Left lung (tissue), 10 donors: ENCODE measurements around the gene NCAPG2. TPM values are rescaled to one million over a fixed set of nuclear protein-coding genes. Genes with fewer than 3 reads are reported as not detected.

ENCODE experiments used
- ATAC-seq: fragments of 200-7000 bp; cut with Tn5 transposase; one replicate; pipeline ENCODE4 v1.9.1; 2020; ENCODE audit warnings: moderate library complexity
- DNase-seq, 4 donors: peaks; one replicate each; pipeline ENCODE4 v3.0.0-alpha.2; 2013 to 2020
- H3K27ac ChIP-seq, 2 donors: fragments of 200-600 bp; sonication (generic) in 1 of 2; one replicate each; pipeline versions ENCODE4 v1.5.0 to v1.8.0; 2020 to 2021
- H3K27me3 ChIP-seq, 2 donors: fragments of 200-600 bp; sonication (generic) in 1 of 2; one replicate each; pipeline versions ENCODE4 v1.5.0 to v1.8.0; 2020 to 2021
- H3K36me3 ChIP-seq, 2 donors: fragments of 200-600 bp; sonication (generic) in 1 of 2; one replicate each; pipeline versions ENCODE4 v1.5.0 to v1.8.0; 2020 to 2021
- H3K4me1 ChIP-seq, 2 donors: fragments of 200-600 bp; one replicate each; pipeline ENCODE4 v1.8.0; 2021
- H3K4me3 ChIP-seq, 2 donors: fragments of 200-600 bp; sonication (generic) in 1 of 2; one replicate each; pipeline versions ENCODE4 v1.5.0 to v1.8.0; 2020 to 2021; ENCODE audit warnings: mild to moderate bottlenecking in 1 of 2
- H3K9me3 ChIP-seq, 2 donors: fragments of 200-600 bp; sonication (generic) in 1 of 2; one replicate each; pipeline versions ENCODE4 v1.5.0 to v1.8.0; 2020 to 2021
- intact Hi-C, 2 donors: fragments of 100-400 bp; cut with DNase I; formaldehyde crosslinking; loops; one replicate each; pipeline versions ENCODE4 v1.11.2 to v1.14.2; 2022
- polyA plus RNA-seq, 6 donors: library from polyadenylated mRNA; unstranded; fragments of 120-200 nt; gene quantifications; one replicate each; pipeline ENCODE4 v1.2.1, GENCODE V29; 2013; ENCODE audit not compliant: insufficient read length in 6 of 6
- total RNA-seq, 2 donors: library from RNA; stranded (reverse); fragmentation: NEBNext Ultra II Directional; extraction: Animal tissue kit (Norgen Biotek cat#: 25700); gene quantifications; one replicate each; pipeline ENCODE4 v1.2.1, GENCODE V29; 2021
- TF ChIP-seq, protein P1 (sequence below), 2 donors: fragments of 200-600 bp; sonication (generic) in 1 of 2; IDR thresholded peaks; one replicate each; pipeline versions ENCODE4 v1.5.0 to v1.8.0; 2021; ENCODE audit warnings: antibody characterized with exemption in 2 of 2
- donor health status: DM: no; HTN: yes; CAD: no.
- donor health status: DM: no; HTN: no; CAD: no.

NCAPG2 gene
- total and polyA plus RNA-seq, 8 donors: 13.5 to 42.7 (median 24.6) TPM

DNA sequence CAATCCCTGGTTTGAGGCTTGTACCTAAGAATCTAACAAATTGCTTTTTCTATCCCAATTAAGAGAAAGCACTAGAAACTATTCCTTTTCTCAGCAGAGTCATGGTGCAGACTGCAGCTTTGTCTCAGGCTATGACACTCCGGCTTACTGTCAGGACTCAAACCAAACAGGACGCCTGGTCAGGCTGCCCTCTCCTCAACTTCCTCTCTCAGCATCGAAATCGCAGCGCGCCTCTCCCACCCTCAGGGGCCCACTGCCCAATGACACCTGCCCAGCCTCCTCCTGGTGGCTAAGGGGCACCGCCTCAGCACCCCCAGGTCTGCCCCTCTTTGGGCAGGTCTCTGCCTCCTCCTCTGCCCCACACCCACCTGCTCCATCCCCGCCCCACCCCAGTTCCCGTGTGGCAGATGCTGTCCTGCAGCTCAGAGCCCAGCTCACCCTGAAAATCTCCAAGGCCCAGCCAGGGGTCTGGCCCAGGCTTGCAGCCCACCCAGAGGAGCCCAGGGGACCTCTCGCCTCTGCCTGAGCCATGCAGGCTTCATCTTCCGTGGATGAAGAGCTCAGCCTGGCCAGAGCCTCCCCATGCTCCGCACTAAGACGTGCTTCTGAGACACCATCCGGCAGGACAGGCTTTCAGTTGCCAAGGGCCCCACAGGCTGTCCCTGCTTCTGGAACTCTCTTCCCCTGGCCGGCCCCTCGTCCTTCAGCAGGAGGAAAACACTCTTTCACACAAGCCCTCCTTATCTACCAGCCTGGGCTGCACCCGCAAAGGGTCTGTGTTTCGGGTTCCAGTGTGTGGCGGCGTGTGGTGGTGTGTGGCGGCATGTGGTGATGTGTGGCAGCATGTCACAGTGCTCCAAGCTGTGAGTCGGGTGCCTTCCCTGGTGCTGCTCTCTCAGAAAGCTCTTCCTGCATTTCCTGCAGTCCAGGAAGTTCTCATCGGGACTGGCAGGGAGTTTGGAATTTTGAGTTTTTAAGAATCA, 100.5 kb downstream of the NCAPG2 start:
- Histone ChIP-seq H3K27ac (no peak overlapping the region), H3K4me1 (no peaks in the 10 kb centered on the region), H3K4me3 (no peak overlapping the region), H3K9me3 (no peaks in the 10 kb centered on the region), H3K27me3 (no peaks in the 10 kb centered on the region), H3K36me3 (no peaks in the 10 kb centered on the region)
- intact Hi-C loops: no loop called here
- TF ChIP-seq, protein P1, sequence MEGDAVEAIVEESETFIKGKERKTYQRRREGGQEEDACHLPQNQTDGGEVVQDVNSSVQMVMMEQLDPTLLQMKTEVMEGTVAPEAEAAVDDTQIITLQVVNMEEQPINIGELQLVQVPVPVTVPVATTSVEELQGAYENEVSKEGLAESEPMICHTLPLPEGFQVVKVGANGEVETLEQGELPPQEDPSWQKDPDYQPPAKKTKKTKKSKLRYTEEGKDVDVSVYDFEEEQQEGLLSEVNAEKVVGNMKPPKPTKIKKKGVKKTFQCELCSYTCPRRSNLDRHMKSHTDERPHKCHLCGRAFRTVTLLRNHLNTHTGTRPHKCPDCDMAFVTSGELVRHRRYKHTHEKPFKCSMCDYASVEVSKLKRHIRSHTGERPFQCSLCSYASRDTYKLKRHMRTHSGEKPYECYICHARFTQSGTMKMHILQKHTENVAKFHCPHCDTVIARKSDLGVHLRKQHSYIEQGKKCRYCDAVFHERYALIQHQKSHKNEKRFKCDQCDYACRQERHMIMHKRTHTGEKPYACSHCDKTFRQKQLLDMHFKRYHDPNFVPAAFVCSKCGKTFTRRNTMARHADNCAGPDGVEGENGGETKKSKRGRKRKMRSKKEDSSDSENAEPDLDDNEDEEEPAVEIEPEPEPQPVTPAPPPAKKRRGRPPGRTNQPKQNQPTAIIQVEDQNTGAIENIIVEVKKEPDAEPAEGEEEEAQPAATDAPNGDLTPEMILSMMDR (IDR thresholded peaks at IDR 0.05): no peak
- DNase-seq: no peak
- ATAC-seq: no peak

DNA sequence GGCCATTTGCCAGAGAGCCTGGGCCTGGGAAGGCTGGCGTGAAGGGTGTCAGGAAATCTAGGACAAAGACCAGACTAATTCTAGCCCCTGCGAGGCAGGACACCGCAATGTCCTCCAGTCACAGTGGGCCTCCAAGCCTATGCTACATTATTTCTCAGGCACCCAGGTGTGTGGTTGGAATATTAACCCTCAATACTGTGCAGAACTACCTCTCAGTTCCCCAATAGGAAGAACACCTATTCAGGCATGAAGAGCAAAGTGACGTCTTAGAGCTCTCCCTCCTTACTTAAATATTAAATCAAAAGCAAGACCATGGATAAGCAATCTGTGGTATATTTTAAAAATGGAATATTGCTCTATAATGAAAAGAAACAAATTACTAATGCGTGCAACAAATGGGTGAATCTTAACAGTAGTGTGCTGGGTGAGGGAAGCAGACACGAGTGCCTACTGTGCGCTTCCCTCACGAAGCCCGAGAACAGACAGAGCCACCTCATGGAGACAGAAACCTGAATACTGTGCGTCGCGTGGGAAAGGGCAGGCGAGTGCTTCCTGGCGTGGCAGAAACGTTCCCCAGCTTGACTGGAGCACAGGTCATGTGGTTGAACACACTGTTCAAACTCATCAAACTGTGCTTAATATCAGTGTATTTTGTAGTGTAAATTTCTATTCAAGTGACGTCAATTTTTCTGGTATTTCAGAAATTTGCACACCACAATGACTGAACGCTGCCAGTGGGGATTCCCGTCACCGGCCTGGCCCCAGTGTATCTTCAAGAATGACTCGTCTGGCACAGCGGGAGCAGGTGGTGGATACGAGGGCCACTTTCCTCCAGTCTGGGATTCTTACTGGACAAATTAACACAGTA, 101.5 kb downstream of the NCAPG2 start:
- Histone ChIP-seq H3K27me3 (no peaks in the 10 kb centered on the region), H3K36me3 (no peaks in the 10 kb centered on the region), H3K4me1 (no peaks in the 10 kb centered on the region), H3K9me3 (no peaks in the 10 kb centered on the region), H3K4me3 (no peak overlapping the region), H3K27ac (no peak overlapping the region)
- no peak for ATAC-seq
- TF ChIP-seq, protein P1 (IDR thresholded peaks at IDR 0.05): no peak
- DNase-seq: no peak
- intact Hi-C loops: no loop called here

DNA sequence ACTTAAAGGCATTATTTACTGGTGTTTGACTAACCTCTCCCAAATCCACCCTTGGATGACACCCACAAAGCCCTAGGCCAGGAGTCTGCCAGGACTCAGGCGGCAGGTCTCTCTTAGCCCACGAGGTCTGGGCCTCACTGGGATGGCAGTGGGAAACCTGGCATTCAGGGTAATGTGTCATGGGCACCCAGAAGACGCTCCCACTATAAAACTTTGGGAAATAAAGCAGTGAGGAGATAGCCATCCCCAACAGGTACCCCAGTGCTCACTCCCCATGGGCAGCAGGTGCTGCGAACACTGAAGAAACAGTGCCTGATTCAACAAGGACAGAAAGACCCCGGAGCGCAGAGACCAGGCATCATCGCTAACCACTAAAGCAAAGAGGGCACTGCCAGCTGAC, 102.6 kb downstream of the NCAPG2 start:
- intact Hi-C loops: no loop called here
- H3K4me3 ChIP-seq: no peak overlapping the region
- H3K9me3 ChIP-seq: no peaks in the 10 kb centered on the region
- no peak for DNase-seq
- H3K27ac ChIP-seq: no peak overlapping the region
- TF ChIP-seq, protein P1 (IDR thresholded peaks at IDR 0.05): no peak
- no peaks in the 10 kb centered on the region for H3K36me3 ChIP-seq
- no peaks in the 10 kb centered on the region for H3K4me1 ChIP-seq
- H3K27me3 ChIP-seq: no peaks in the 10 kb centered on the region
- ATAC-seq: no peak

DNA sequence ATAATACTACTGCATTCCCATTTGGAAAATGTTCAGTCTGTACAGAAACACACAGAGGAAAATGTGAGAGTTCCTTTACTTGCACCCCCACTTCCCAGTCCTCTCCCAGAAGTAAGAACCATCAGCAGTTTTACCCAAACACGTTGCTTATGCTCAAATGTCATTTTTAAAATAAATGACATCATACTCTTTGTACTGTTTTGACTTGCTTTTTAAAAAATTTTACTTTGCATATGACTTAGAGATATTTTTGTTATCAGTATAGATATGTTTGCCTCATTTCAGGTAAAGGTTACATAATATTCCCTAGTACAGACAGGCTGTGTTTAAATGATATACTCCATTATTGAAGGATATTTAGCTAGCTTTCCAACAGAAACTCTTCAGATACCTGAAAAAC, 103.5 kb downstream of the NCAPG2 start:
- Histone ChIP-seq H3K36me3 (no peaks in the 10 kb centered on the region), H3K4me3 (no peak overlapping the region), H3K27ac (no peak overlapping the region), H3K9me3 (no peaks in the 10 kb centered on the region), H3K27me3 (no peaks in the 10 kb centered on the region), H3K4me1 (no peaks in the 10 kb centered on the region)
- TF ChIP-seq, protein P1 (IDR thresholded peaks at IDR 0.05): no peak
- intact Hi-C loops: no loop called here
- ATAC-seq (no peak), DNase-seq (no peak)

DNA sequence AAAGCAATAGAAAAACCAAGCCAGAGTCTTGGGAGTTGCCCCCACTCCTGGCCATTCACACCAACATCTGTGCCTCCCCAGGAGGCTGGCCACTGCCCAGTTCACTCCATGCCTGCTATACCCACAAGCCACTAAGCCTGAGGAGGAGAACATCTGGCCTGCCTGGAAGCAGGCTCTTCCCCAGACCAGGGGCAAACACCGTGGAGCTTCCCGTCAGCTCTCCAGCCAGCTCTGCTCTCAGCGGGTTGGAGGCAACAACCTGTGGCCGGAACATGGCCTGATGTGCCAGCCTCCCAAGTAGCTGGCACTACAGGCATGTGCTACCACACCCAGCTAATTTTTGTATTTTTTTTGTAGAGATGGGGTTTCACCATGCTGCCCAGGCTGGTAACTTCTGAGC, 107.9 kb downstream of the NCAPG2 start:
- no peaks in the 10 kb centered on the region for H3K36me3 ChIP-seq
- H3K9me3 ChIP-seq: no peaks in the 10 kb centered on the region
- H3K4me3 ChIP-seq: no peak overlapping the region
- no peaks in the 10 kb centered on the region for H3K4me1 ChIP-seq
- TF ChIP-seq, protein P1 (IDR thresholded peaks at IDR 0.05): no peak
- H3K27me3 ChIP-seq: no peaks in the 10 kb centered on the region
- no peak for DNase-seq
- H3K27ac ChIP-seq: no peak overlapping the region
- ATAC-seq: no peak
- intact Hi-C loops: no loop called here
